ENCODE measurements around the gene QPCTL.
"Not testable (repeated sequence)": the region's sequence is repeated elsewhere in the genome, so short reads cannot be mapped to it uniquely, and the experiment has no call there.

Gene QPCTL

GRCh38 chr19:45733160-45733810 lies 40.8 kb downstream of the QPCTL start, which contains the start of gene MEIOSIN:
MEIOSIN (plus strand) TSS chr19:45733439; CDS start chr19:45735377, 1,938 bp downstream.
- no peak for DNase-seq (ENCODE audit: low read depth)
- H3K4me3 ChIP-seq (ENCODE audit: low read depth, low read length), result no peak within 1 kb of the TSS
- in situ Hi-C loops (cut with HindIII; ENCODE audit: low sequenced_read_pairs), result no loop called here
- TF ChIP-seq, protein P1, sequence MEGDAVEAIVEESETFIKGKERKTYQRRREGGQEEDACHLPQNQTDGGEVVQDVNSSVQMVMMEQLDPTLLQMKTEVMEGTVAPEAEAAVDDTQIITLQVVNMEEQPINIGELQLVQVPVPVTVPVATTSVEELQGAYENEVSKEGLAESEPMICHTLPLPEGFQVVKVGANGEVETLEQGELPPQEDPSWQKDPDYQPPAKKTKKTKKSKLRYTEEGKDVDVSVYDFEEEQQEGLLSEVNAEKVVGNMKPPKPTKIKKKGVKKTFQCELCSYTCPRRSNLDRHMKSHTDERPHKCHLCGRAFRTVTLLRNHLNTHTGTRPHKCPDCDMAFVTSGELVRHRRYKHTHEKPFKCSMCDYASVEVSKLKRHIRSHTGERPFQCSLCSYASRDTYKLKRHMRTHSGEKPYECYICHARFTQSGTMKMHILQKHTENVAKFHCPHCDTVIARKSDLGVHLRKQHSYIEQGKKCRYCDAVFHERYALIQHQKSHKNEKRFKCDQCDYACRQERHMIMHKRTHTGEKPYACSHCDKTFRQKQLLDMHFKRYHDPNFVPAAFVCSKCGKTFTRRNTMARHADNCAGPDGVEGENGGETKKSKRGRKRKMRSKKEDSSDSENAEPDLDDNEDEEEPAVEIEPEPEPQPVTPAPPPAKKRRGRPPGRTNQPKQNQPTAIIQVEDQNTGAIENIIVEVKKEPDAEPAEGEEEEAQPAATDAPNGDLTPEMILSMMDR (IDR thresholded peaks at IDR 0.05; ENCODE audit: low read depth, low read length, missing control alignments), result no peak

DNA sequence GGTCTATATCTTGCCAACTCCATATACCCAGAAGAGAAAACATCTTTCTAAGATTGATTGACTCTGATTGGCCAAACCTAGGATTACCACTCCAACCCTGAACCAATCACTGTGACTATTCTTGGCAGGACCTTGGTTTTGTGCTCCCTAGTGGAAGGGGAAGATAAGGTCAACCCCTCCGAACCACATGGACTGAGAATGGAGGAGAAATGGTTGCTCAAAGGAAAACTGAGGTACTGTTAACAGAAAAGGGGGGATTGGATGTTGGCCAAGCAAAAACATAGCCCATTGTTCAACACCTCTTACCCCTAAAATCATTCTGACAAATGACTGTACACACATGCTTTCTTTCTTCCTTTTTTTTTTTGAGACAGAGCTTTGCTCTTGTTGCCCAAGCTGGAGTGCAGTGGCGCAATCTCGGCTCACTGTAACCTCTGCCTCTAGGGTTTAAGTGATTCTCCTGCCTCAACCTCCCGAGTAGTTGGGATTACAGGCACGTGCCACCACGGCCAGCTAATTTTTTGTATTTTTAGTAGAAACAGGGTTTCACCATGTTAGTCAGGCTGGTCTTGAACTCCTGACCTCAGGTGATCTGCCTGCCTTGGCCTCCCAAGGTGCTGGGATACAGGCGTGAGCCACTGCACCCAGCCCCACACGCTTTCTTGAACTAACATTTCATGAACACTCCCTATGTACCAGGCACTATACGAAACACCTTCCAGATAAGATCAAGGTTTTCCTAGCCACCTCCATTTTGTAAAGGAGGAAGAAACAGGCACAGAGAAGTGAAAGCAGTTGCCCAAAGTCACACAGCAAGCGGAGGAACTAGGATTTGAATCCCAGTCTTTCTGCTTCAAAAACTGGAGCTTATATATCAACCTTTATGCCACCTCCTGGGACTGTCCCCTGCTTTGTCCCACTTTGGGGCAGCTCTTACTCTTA lies 47.3 kb downstream of the QPCTL start:
- TF ChIP-seq, protein P1 (IDR thresholded peaks at IDR 0.05; ENCODE audit: low read depth, low read length, missing control alignments), result no peak
- H3K4me3 ChIP-seq (ENCODE audit: low read depth, low read length), result no peak overlapping the region
- DNase-seq (ENCODE audit: low read depth), result no peak
- in situ Hi-C loops (cut with HindIII; ENCODE audit: low sequenced_read_pairs), result no loop called here

- no peak for DNase-seq (ENCODE audit: low read depth)
- TF ChIP-seq, protein P1 (IDR thresholded peaks at IDR 0.05; ENCODE audit: low read depth, low read length, missing control alignments), result no peak
- in situ Hi-C loops (cut with HindIII; ENCODE audit: low sequenced_read_pairs), result no loop called here
- no peak overlapping the region for H3K4me3 ChIP-seq (ENCODE audit: low read depth, low read length)
Observed at GRCh38 chr19:45742969-45743368, 50.5 kb downstream of the QPCTL start.

GRCh38 chr19:45745606-45746005 lies 53.1 kb downstream of the QPCTL start:
- in situ Hi-C loops (cut with HindIII; ENCODE audit: low sequenced_read_pairs), result no loop called here
- no peak overlapping the region for H3K4me3 ChIP-seq (ENCODE audit: low read depth, low read length)
- no peak for DNase-seq (ENCODE audit: low read depth)
- TF ChIP-seq, protein P1 (IDR thresholded peaks at IDR 0.05; ENCODE audit: low read depth, low read length, missing control alignments), result no peak

DNA sequence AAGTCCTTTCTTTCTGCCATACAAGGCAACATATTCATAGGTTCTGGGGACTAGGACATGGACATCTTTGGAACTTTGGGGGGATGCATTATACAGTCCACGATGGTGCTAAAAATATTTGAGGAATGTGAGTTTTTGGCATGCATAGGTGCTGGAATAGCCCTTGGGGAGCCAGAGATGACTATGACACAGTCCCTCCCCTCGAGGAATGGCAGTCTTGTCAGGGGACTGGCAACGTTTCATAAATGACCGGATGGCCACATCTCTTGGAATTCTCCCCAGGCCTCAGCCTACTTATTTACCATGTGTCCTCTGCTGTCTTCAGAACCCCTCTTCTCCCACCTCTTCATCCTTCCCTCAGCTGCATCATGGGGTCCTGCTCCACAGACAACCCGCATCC lies 54.4 kb downstream of the QPCTL start:
- H3K4me3 ChIP-seq (ENCODE audit: low read depth, low read length), result no peak overlapping the region
- in situ Hi-C loops (cut with HindIII; ENCODE audit: low sequenced_read_pairs), result no loop called here
- TF ChIP-seq, protein P1 (IDR thresholded peaks at IDR 0.05; ENCODE audit: low read depth, low read length, missing control alignments), result no peak
- no peak for DNase-seq (ENCODE audit: low read depth)

DNA sequence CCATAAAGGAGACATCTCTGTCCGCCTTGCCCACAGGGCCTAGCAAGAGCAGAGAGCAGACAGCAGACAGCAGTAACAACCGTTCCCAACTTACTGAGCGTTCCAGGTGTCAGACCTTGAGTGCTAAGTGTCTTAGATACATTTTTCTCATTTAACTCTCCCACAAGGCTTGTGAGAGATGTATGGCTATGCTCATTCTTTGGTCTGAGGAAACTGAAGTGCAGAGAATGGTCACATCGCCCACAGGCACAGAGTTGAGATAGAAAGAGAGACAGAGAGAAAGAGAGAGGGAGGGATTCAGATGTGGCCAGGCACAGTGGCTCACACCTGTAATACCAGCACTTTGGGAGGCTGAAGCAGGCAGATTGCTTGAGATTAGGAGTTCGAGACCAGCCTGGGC lies 55.0 kb downstream of the QPCTL start:
- no peak for DNase-seq (ENCODE audit: low read depth)
- in situ Hi-C loops (cut with HindIII; ENCODE audit: low sequenced_read_pairs), result no loop called here
- TF ChIP-seq, protein P1 (IDR thresholded peaks at IDR 0.05; ENCODE audit: low read depth, low read length, missing control alignments), result no peak
- H3K4me3 ChIP-seq (ENCODE audit: low read depth, low read length), result no peak overlapping the region

- in situ Hi-C loops (cut with HindIII; ENCODE audit: low sequenced_read_pairs); DNase-seq (ENCODE audit: low read depth); H3K4me3 ChIP-seq (ENCODE audit: low read depth, low read length): not testable (repeated sequence)
Observed at GRCh38 chr19:45751483-45751882, 59.0 kb downstream of the QPCTL start.

Measured in astrocyte of the cerebellum (primary cell).